Esophagus squamous epithelium (tissue), 4 donors: Measurements from ENCODE around the gene DTWD2.

Experiments
- CTCF ChIP-seq, 6 experiments: fragments of 450-650 bp in 4 of 6; fragments of 200-600 bp in 2 of 6; sonication (generic) in 2 of 6; IDR thresholded peaks; one replicate each; pipeline ENCODE4 v1.5.1; 2016 to 2019; ENCODE audit warnings: antibody characterized with exemption in 6 of 6, mild to moderate bottlenecking in 4 of 6, moderate library complexity in 4 of 6
- POLR2A ChIP-seq, 4 donors: fragments of 450-650 bp; IDR thresholded peaks; one replicate each; pipeline ENCODE4 v1.6.1; 2017; ENCODE audit warnings: antibody characterized with exemption in 4 of 4, mild to moderate bottlenecking in 4 of 4, moderate library complexity in 3 of 4

GRCh38 chr5:119009131-119009530 is 20.8 kb upstream of the DTWD2 start:
- TF ChIP-seq CTCF (IDR thresholded peaks at IDR 0.05) (no peak), POLR2A (IDR thresholded peaks at IDR 0.05) (no peak)
